Testis (tissue), 3 donors: ENCODE data around the gene VDR. TPM values are rescaled to one million over a fixed set of nuclear protein-coding genes. Genes with fewer than 3 reads are reported as not detected.

ENCODE experiments used
- DNase-seq: peaks from one replicate; pipeline ENCODE4 v3.0.0-alpha.2; 2019
- H3K27ac ChIP-seq, 2 donors: fragments of 200-600 bp; sonication (generic); one replicate each; pipeline ENCODE4 v1.5.1; 2019
- H3K27me3 ChIP-seq: fragments of 200-600 bp; sonication (generic); one replicate; pipeline ENCODE4 v1.5.1; 2019
- H3K36me3 ChIP-seq: fragments of 200-600 bp; sonication (generic); one replicate; pipeline ENCODE4 v1.5.1; 2017; ENCODE audit warnings: low read depth; ENCODE audit errors: missing control alignments
- H3K4me1 ChIP-seq: fragments of 200-600 bp; sonication (generic); one replicate; pipeline ENCODE4 v1.5.1; 2019
- H3K4me3 ChIP-seq, 2 donors: fragments of 200-600 bp; sonication (generic); one replicate each; pipeline ENCODE4 v1.5.1; 2017 to 2019
- H3K9me3 ChIP-seq: fragments of 200-600 bp; sonication (generic); one replicate; pipeline ENCODE4 v1.5.1; 2017
- POLR2A ChIP-seq: fragments of 450-650 bp; IDR thresholded peaks from one replicate; pipeline ENCODE4 v1.6.1; 2017; ENCODE audit warnings: antibody characterized with exemption, mild to moderate bottlenecking, moderate library complexity
- WGBS, 2 donors: methylation state at CpG; one replicate each; pipeline ENCODE4 v1.1.5; 2018; 5-methylcytosine and 5-hydroxymethylcytosine counted together
- intact Hi-C: fragments of 100-400 bp; cut with DNase I; formaldehyde crosslinking; loops from one replicate; pipeline ENCODE4 v1.15.1; 2023; ENCODE audit warnings: low total_unique reads
- polyA plus RNA-seq: library from polyadenylated mRNA; stranded (reverse); fragments of 350-450 nt; fragmentation: Illumina TruSeq; extraction: RNeasy Lipid Tissue Mini Kit (QIAGEN cat#74804); gene quantifications from one replicate; pipeline ENCODE4 v1.2.3, GENCODE V29; 2014; ENCODE audit warnings: low read depth, low replicate concordance; ENCODE audit not compliant: insufficient read depth
- total RNA-seq, 2 donors: library from RNA; depleted of rRNA; stranded (reverse); fragments of >200 nt; gene quantifications; one replicate each; pipeline ENCODE4 v1.2.3, GENCODE V29; 2016
- TF ChIP-seq, protein P1 (sequence below), 3 experiments: fragments of 450-650 bp in 2 of 3; fragments of 200-600 bp in 1 of 3; sonication (generic) in 1 of 3; IDR thresholded peaks; one replicate each; pipeline ENCODE4 v1.5.1; 2016 to 2019; ENCODE audit warnings: antibody characterized with exemption in 3 of 3, mild to moderate bottlenecking in 2 of 3, moderate library complexity in 1 of 3

VDR gene
- total and polyA plus RNA-seq, 3 donors from 2014 or later = 1.4 to 3.7 (median 2.9) TPM

DNA sequence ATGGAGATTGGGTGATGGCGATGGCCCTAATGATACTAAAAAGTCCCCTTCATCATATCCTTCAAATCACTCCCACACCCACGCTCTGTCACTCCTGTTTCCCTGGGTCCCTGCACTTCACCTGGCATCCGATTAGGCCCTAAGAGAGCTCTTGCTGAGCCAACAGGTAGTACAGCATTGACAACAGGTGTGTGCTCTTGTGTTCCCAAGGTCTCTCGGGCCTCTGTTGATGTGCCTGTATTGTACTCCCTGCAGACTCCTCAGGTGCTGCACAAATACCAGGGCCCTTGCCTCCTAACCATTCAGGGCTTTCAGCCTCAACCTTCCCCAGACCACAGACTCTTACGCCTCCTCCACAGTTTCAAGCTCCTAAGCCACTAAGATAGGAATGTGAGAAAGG lies 25.8 kb upstream of the VDR start:
- Histone ChIP-seq H3K36me3 (no peaks in the 10 kb centered on the region), H3K27ac (no peak overlapping the region), H3K27me3 (no peaks in the 10 kb centered on the region), H3K4me3 (no peak overlapping the region), H3K9me3 (no peaks in the 10 kb centered on the region), H3K4me1 (peaks cover 8% of the 10 kb centered on the region)
- 95 to 99% methylated on average over 5 of the region's 5 CpGs for WGBS, 2 donors
- DNase-seq = no peak
- TF ChIP-seq POLR2A = no peak
- TF ChIP-seq, protein P1, sequence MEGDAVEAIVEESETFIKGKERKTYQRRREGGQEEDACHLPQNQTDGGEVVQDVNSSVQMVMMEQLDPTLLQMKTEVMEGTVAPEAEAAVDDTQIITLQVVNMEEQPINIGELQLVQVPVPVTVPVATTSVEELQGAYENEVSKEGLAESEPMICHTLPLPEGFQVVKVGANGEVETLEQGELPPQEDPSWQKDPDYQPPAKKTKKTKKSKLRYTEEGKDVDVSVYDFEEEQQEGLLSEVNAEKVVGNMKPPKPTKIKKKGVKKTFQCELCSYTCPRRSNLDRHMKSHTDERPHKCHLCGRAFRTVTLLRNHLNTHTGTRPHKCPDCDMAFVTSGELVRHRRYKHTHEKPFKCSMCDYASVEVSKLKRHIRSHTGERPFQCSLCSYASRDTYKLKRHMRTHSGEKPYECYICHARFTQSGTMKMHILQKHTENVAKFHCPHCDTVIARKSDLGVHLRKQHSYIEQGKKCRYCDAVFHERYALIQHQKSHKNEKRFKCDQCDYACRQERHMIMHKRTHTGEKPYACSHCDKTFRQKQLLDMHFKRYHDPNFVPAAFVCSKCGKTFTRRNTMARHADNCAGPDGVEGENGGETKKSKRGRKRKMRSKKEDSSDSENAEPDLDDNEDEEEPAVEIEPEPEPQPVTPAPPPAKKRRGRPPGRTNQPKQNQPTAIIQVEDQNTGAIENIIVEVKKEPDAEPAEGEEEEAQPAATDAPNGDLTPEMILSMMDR (IDR thresholded peaks at IDR 0.05) = no peak
- intact Hi-C loops = no loop called here

- intact Hi-C loops = no loop called here
- H3K36me3 ChIP-seq = no peaks in the 10 kb centered on the region
- no peaks in the 10 kb centered on the region for H3K4me1 ChIP-seq
- no peak for TF ChIP-seq POLR2A
- TF ChIP-seq, protein P1 (IDR thresholded peaks at IDR 0.05) = no peak
- no peak for DNase-seq
- no peak overlapping the region for H3K27ac ChIP-seq
- 83 to 86% methylated on average over 3 of the region's 3 CpGs for WGBS, 2 donors
- no peaks in the 10 kb centered on the region for H3K9me3 ChIP-seq
- H3K4me3 ChIP-seq = no peak overlapping the region
- no peaks in the 10 kb centered on the region for H3K27me3 ChIP-seq
Observed at GRCh38 chr12:47927346-47927745, 22.6 kb upstream of the VDR start.

DNA sequence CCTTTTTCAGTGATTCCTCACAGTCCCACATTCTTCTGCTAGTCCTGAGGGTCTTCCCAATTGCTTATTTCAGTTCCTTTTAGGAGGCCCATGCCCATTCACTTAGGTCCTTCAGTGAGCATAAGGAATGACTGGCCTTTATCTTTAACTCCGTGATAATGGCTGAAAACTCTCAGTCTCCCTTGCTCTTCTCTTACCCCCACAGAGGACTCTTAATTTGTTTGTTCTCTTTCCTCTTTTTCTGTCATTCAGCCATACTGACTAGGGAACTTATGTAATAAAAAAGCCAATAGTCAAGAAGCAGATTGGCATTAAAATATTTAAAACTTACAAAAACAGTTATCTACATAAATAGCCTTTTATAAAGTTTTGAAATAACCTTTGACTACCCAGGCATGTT lies 17.1 kb upstream of the VDR start:
- intact Hi-C loops = no loop called here
- 56 to 83% methylated on average over 1 of the region's 1 CpG for WGBS, 2 donors
- no peaks in the 10 kb centered on the region for H3K27me3 ChIP-seq
- no peak overlapping the region for H3K4me3 ChIP-seq
- no peaks in the 10 kb centered on the region for H3K4me1 ChIP-seq
- no peak for DNase-seq
- H3K27ac ChIP-seq = no peak overlapping the region
- H3K9me3 ChIP-seq = no peaks in the 10 kb centered on the region
- TF ChIP-seq POLR2A = no peak
- TF ChIP-seq, protein P1 (IDR thresholded peaks at IDR 0.05) = no peak
- no peaks in the 10 kb centered on the region for H3K36me3 ChIP-seq

- no peaks in the 10 kb centered on the region for H3K36me3 ChIP-seq
- no peaks in the 10 kb centered on the region for H3K9me3 ChIP-seq
- H3K27ac ChIP-seq = no peak overlapping the region
- intact Hi-C loops = no loop called here
- DNase-seq = no peak
- H3K4me1 ChIP-seq = no peaks in the 10 kb centered on the region
- no peak overlapping the region for H3K4me3 ChIP-seq
- no peak for TF ChIP-seq POLR2A
- TF ChIP-seq, protein P1 (IDR thresholded peaks at IDR 0.05) = no peak
- H3K27me3 ChIP-seq = no peaks in the 10 kb centered on the region
- 72 to 79% methylated on average over 6 of the region's 6 CpGs for WGBS, 2 donors
Observed at GRCh38 chr12:47920913-47921312, 16.1 kb upstream of the VDR start.

DNA sequence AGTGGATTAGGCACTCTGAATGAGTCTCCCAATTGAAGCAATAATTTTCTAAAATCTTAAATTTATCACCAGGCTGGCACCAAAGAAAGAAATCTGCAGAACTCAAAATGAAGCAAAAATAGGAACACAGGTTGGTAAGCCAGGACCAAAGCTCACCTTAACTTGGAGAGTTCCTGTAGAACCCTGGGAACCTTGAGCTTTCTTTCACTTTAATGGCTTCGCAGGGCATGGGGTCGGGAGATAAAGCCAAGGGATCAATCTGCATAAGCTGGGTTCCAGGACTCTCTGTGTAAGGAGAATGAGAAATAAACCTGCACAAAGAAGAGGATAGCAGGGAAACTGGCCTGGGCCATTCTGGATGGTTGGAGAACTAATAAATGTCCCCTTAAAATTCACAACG lies 8.3 kb upstream of the VDR start:
- Histone ChIP-seq H3K36me3 (no peaks in the 10 kb centered on the region), H3K4me1 (no peaks in the 10 kb centered on the region), H3K9me3 (no peaks in the 10 kb centered on the region), H3K27me3 (no peaks in the 10 kb centered on the region), H3K27ac (no peak overlapping the region), H3K4me3 (no peak overlapping the region)
- 70 to 72% methylated on average over 3 of the region's 3 CpGs for WGBS, 2 donors
- no peak for DNase-seq
- TF ChIP-seq, protein P1 (IDR thresholded peaks at IDR 0.05) = no peak
- no peak for TF ChIP-seq POLR2A
- intact Hi-C loops = no loop called here
